Stomach (tissue), 9 donors: ENCODE results near the gene FAM107B. TPM values are rescaled to one million over a fixed set of nuclear protein-coding genes. Genes with fewer than 3 reads are reported as not detected.

Experiments
- DNase-seq, 2 donors: peaks; one replicate each; pipeline versions ENCODE4 v3.0.0 to v3.0.0-alpha.2; 2013 to 2019
- H3K27ac ChIP-seq, 5 donors: fragments of 200-600 bp in 4 of 5; sonication (generic) in 4 of 5; one replicate each; pipeline ENCODE4 v1.5.1; 2013 to 2019; ENCODE audit warnings: mild to moderate bottlenecking in 1 of 5, moderate library complexity in 1 of 5
- H3K27me3 ChIP-seq, 3 donors: fragments of 200-600 bp; sonication (generic); one replicate each; pipeline ENCODE4 v1.5.1; 2017 to 2019; ENCODE audit warnings: mixed run types in 1 of 3
- H3K36me3 ChIP-seq, 4 donors: fragments of 200-600 bp; sonication (generic); 1 replicate in 3 of 4; 2 replicates in 1 of 4; pipeline ENCODE4 v1.5.1; 2016 to 2019
- H3K4me1 ChIP-seq, 4 donors: fragments of 200-600 bp; sonication (generic); one replicate each; pipeline ENCODE4 v1.5.1; 2016 to 2019
- H3K4me3 ChIP-seq, 4 donors: fragments of 200-600 bp; sonication (generic) in 3 of 4; one replicate each; pipeline ENCODE4 v1.5.1; 2016 to 2019; ENCODE audit warnings: mild to moderate bottlenecking in 1 of 4
- H3K9me3 ChIP-seq, 4 donors: fragments of 200-600 bp; sonication (generic); one replicate each; pipeline ENCODE4 v1.5.1; 2016 to 2019
- CTCF ChIP-seq, 7 experiments: fragments of 450-650 bp in 4 of 7; fragments of 200-600 bp in 3 of 7; sonication (generic) in 3 of 7; IDR thresholded peaks; one replicate each; pipeline ENCODE4 v1.5.1; 2016 to 2019; ENCODE audit warnings: antibody characterized with exemption in 7 of 7, control low read depth in 2 of 7, mild to moderate bottlenecking in 1 of 7
- EP300 ChIP-seq: sonication (generic); formaldehyde crosslinking; IDR thresholded peaks from one replicate; pipeline ENCODE4 v1.6.1; 2017; ENCODE audit warnings: antibody characterized with exemption
- POLR2A ChIP-seq, 4 donors: fragments of 450-650 bp; IDR thresholded peaks; one replicate each; pipeline ENCODE4 v1.6.1; 2016; ENCODE audit warnings: antibody characterized with exemption in 4 of 4, control low read depth in 2 of 4, mild to moderate bottlenecking in 1 of 4, moderate library complexity in 1 of 4
- POLR2AphosphoS5 ChIP-seq, 3 donors: sonication (generic); formaldehyde crosslinking; IDR thresholded peaks; one replicate each; pipeline ENCODE4 v1.6.1; 2016; ENCODE audit warnings: antibody characterized with exemption in 3 of 3
- WGBS, 5 donors: extraction: QIAGEN DNeasy Blood & Tissue Kit in 3 of 5; methylation state at CpG; one replicate each; pipeline versions ENCODE4 v1.1.5 to v1.1.7; 2013 to 2018; 5-methylcytosine and 5-hydroxymethylcytosine counted together
- intact Hi-C: fragments of 100-400 bp; cut with DNase I; formaldehyde crosslinking; loops from one replicate; pipeline ENCODE4 v1.15.1; 2023; ENCODE audit warnings: low total_unique reads
- polyA plus RNA-seq, 3 donors: library from polyadenylated mRNA; stranded (reverse); fragments of 200-250 nt; gene quantifications; one replicate each; pipeline ENCODE4 v1.2.3, GENCODE V29; 2013
- total RNA-seq, 5 donors: library from RNA; depleted of rRNA; stranded (reverse); fragments of >200 nt; gene quantifications; one replicate each; pipeline versions ENCODE4 v1.1.0 to v1.2.3, GENCODE V29; 2014 to 2016
- donor health status: healthy with polysubstance abuse.
- donor health status: Bipolar disorder and iron deficiency.
- donor health status: healthy.

FAM107B gene
- total and polyA plus RNA-seq, 8 donors, result 18.7 to 397 (median 160) TPM

GRCh38 chr10:14621037-14621436, 153.7 kb downstream of the FAM107B start:
- WGBS, 5 donors, result 55 to 77% (median 73%) methylated on average over 1 of the region's 1 CpG
- Histone ChIP-seq H3K36me3 (no peaks in the 10 kb centered on the region), H3K27me3 (no peaks in the 10 kb centered on the region), H3K9me3 (no peaks in the 10 kb centered on the region), H3K4me3 (no peak overlapping the region), H3K4me1 (peaks cover 0 to 24% (median 9%) of the 10 kb centered on the region in 4 donors), H3K27ac (peak overlapping the region in 1 of 5 donors; percentile 38)
- intact Hi-C loops, result no loop called here
- TF ChIP-seq CTCF (IDR thresholded peaks at IDR 0.05), result no peak
- TF ChIP-seq POLR2AphosphoS5 (IDR thresholded peaks at IDR 0.05), result no peak
- no peak for TF ChIP-seq POLR2A (IDR thresholded peaks at IDR 0.05)
- no peak for TF ChIP-seq EP300
- no peak for DNase-seq

- Histone ChIP-seq H3K4me3 (no peak overlapping the region), H3K9me3 (no peaks in the 10 kb centered on the region), H3K4me1 (peaks cover 0 to 36% (median 2%) of the 10 kb centered on the region in 4 donors), H3K27ac (no peak overlapping the region), H3K36me3 (no peaks in the 10 kb centered on the region), H3K27me3 (no peaks in the 10 kb centered on the region)
- intact Hi-C loops, result no loop called here
- DNase-seq, result no peak
- WGBS, 5 donors, result 79 to 95% (median 83%) methylated on average over 6 to 7 of the region's 7 CpGs
- TF ChIP-seq EP300 (no peak), CTCF (IDR thresholded peaks at IDR 0.05) (no peak), POLR2AphosphoS5 (IDR thresholded peaks at IDR 0.05) (no peak), POLR2A (IDR thresholded peaks at IDR 0.05) (no peak)
These were observed 156.0 kb downstream of the FAM107B start for GRCh38 chr10:14618674-14619073.

- WGBS, 5 donors, result 69 to 87% (median 82%) methylated on average over 4 of the region's 4 CpGs
- TF ChIP-seq CTCF (IDR thresholded peaks at IDR 0.05) (peak in 1 of 7 experiments; percentile 5), EP300 (no peak), POLR2AphosphoS5 (IDR thresholded peaks at IDR 0.05) (no peak), POLR2A (IDR thresholded peaks at IDR 0.05) (no peak)
- Histone ChIP-seq H3K9me3 (no peaks in the 10 kb centered on the region), H3K36me3 (no peaks in the 10 kb centered on the region), H3K27me3 (no peaks in the 10 kb centered on the region), H3K4me1 (peaks cover 1 to 44% (median 6%) of the 10 kb centered on the region in 4 donors), H3K4me3 (no peak overlapping the region), H3K27ac (no peak overlapping the region)
- intact Hi-C loops, result no loop called here
- DNase-seq, result no peak
These were observed 156.8 kb downstream of the FAM107B start for GRCh38 chr10:14617852-14618251.

- Histone ChIP-seq H3K36me3 (no peaks in the 10 kb centered on the region), H3K27me3 (no peaks in the 10 kb centered on the region), H3K27ac (no peak overlapping the region), H3K9me3 (no peaks in the 10 kb centered on the region), H3K4me3 (no peak overlapping the region), H3K4me1 (peaks cover 7 to 51% (median 11%) of the 10 kb centered on the region in 4 donors)
- TF ChIP-seq POLR2AphosphoS5 (IDR thresholded peaks at IDR 0.05) (no peak), EP300 (no peak), CTCF (IDR thresholded peaks at IDR 0.05) (no peak), POLR2A (IDR thresholded peaks at IDR 0.05) (no peak)
- 32 to 47% (median 40%) methylated on average over 5 of the region's 5 CpGs for WGBS, 5 donors
- intact Hi-C loops, result no loop called here
- DNase-seq, result no peak
These were observed 157.6 kb downstream of the FAM107B start for GRCh38 chr10:14616955-14617730.
